Measurements from ENCODE around the gene RFT1. TPM values are rescaled to one million over a fixed set of nuclear protein-coding genes. Genes with fewer than 3 reads are reported as not detected.
A peak's percentile ranks its signal among the peaks of the same experiment; 100 is the strongest.

RFT1 gene
- total RNA-seq, 1 experiment from 2014 or later = 7.3 TPM

- in situ Hi-C loops (cut with HindIII; ENCODE audit: low pct_unique_long_range_greater_than_20kb, low sequenced_read_pairs) = no loop called here
These were observed 21.0 kb downstream of the RFT1 start for GRCh38 chr3:53109190-53109589.

GRCh38 chr3:53104762-53105161 is 25.5 kb downstream of the RFT1 start:
- in situ Hi-C loops (cut with HindIII; ENCODE audit: low pct_unique_long_range_greater_than_20kb, low sequenced_read_pairs) = no loop called here
- DNase-seq (ENCODE audit: low read depth) = no peak

More at GRCh38 chr3:53109190-53109589, 21.0 kb downstream of the RFT1 start:
- peak; percentile 37 for DNase-seq (ENCODE audit: low read depth)

GRCh38 chr3:53103397-53104296 is 26.6 kb downstream of the RFT1 start:
- in situ Hi-C loops (cut with HindIII; ENCODE audit: low pct_unique_long_range_greater_than_20kb, low sequenced_read_pairs) = no loop called here
- DNase-seq (ENCODE audit: low read depth) = no peak

GRCh38 chr3:53102601-53103147 is 27.6 kb downstream of the RFT1 start:
- no peak for DNase-seq (ENCODE audit: low read depth)
- in situ Hi-C loops (cut with HindIII; ENCODE audit: low pct_unique_long_range_greater_than_20kb, low sequenced_read_pairs) = no loop called here

- in situ Hi-C loops (cut with HindIII; ENCODE audit: low pct_unique_long_range_greater_than_20kb, low sequenced_read_pairs) = no loop called here
- no peak for DNase-seq (ENCODE audit: low read depth)
These were observed 28.3 kb downstream of the RFT1 start for GRCh38 chr3:53101956-53102355.

- in situ Hi-C loops (cut with HindIII; ENCODE audit: low pct_unique_long_range_greater_than_20kb, low sequenced_read_pairs) = no loop called here
- DNase-seq (ENCODE audit: low read depth) = no peak
These were observed 29.3 kb downstream of the RFT1 start for GRCh38 chr3:53100818-53101466.

GRCh38 chr3:53097887-53098286 is 32.3 kb downstream of the RFT1 start:
- in situ Hi-C loops (cut with HindIII; ENCODE audit: low pct_unique_long_range_greater_than_20kb, low sequenced_read_pairs) = no loop called here
- no peak for DNase-seq (ENCODE audit: low read depth)

GRCh38 chr3:53092942-53093341 is 37.3 kb downstream of the RFT1 start:
- in situ Hi-C loops (cut with HindIII; ENCODE audit: low pct_unique_long_range_greater_than_20kb, low sequenced_read_pairs) = no loop called here
- DNase-seq (ENCODE audit: low read depth) = no peak

- no peak for DNase-seq (ENCODE audit: low read depth)
- in situ Hi-C loops (cut with HindIII; ENCODE audit: low pct_unique_long_range_greater_than_20kb, low sequenced_read_pairs) = no loop called here
These were observed 38.0 kb downstream of the RFT1 start for GRCh38 chr3:53092216-53092615.

- DNase-seq (ENCODE audit: low read depth) = no peak
- in situ Hi-C loops (cut with HindIII; ENCODE audit: low pct_unique_long_range_greater_than_20kb, low sequenced_read_pairs) = no loop called here
These were observed 39.2 kb downstream of the RFT1 start for GRCh38 chr3:53091011-53091410.

GRCh38 chr3:53089511-53089910 is 40.7 kb downstream of the RFT1 start:
- in situ Hi-C loops (cut with HindIII; ENCODE audit: low pct_unique_long_range_greater_than_20kb, low sequenced_read_pairs) = no loop called here
- DNase-seq (ENCODE audit: low read depth) = no peak

- in situ Hi-C loops (cut with HindIII; ENCODE audit: low pct_unique_long_range_greater_than_20kb, low sequenced_read_pairs) = no loop called here
- no peak for DNase-seq (ENCODE audit: low read depth)
These were observed 44.8 kb downstream of the RFT1 start for GRCh38 chr3:53085476-53085875.

GRCh38 chr3:53084310-53085001 is 45.8 kb downstream of the RFT1 start:
- peak; percentile 30 for DNase-seq (ENCODE audit: low read depth)

GRCh38 chr3:53083949-53084309 is 46.3 kb downstream of the RFT1 start:
- no peak for DNase-seq (ENCODE audit: low read depth)
- in situ Hi-C loops (cut with HindIII; ENCODE audit: low pct_unique_long_range_greater_than_20kb, low sequenced_read_pairs) = no loop called here

More at GRCh38 chr3:53084310-53085001, 45.8 kb downstream of the RFT1 start:
- in situ Hi-C loops (cut with HindIII; ENCODE audit: low pct_unique_long_range_greater_than_20kb, low sequenced_read_pairs) = no loop called here

- in situ Hi-C loops (cut with HindIII; ENCODE audit: low pct_unique_long_range_greater_than_20kb, low sequenced_read_pairs) = no loop called here
- DNase-seq (ENCODE audit: low read depth) = no peak
These were observed 46.7 kb downstream of the RFT1 start for GRCh38 chr3:53083521-53083920.

GRCh38 chr3:53082736-53083135 is 47.5 kb downstream of the RFT1 start:
- DNase-seq (ENCODE audit: low read depth) = no peak

GRCh38 chr3:53081318-53081717 is 48.9 kb downstream of the RFT1 start:
- in situ Hi-C loops (cut with HindIII; ENCODE audit: low pct_unique_long_range_greater_than_20kb, low sequenced_read_pairs) = no loop called here
- no peak for DNase-seq (ENCODE audit: low read depth)

More at GRCh38 chr3:53082736-53083135, 47.5 kb downstream of the RFT1 start:
- in situ Hi-C loops (cut with HindIII; ENCODE audit: low pct_unique_long_range_greater_than_20kb, low sequenced_read_pairs) = no loop called here

GRCh38 chr3:53080612-53081205 is 49.5 kb downstream of the RFT1 start:
- in situ Hi-C loops (cut with HindIII; ENCODE audit: low pct_unique_long_range_greater_than_20kb, low sequenced_read_pairs) = no loop called here
- DNase-seq (ENCODE audit: low read depth) = no peak
